RKO (cell line): ENCODE results near the gene NPTXR.
A peak's percentile ranks its signal among the peaks of the same experiment; 100 is the strongest.

Experiments used
- DNase-seq: peaks from one replicate; pipeline ENCODE4 v3.0.0-alpha.2; 2016; ENCODE audit warnings: low spot score

The NPTXR gene

GRCh38 chr22:38843657-38844314 is at the start of gene NPTXR:
Gene NPTXR, minus strand, starts transcription at chr22:38844028.
- DNase-seq, result peak; percentile 69

- DNase-seq, result no peak
These were observed 47.4 kb upstream of the NPTXR start for GRCh38 chr22:38891256-38891655.

- DNase-seq, result no peak
These were observed 46.5 kb upstream of the NPTXR start for GRCh38 chr22:38890377-38890776.

GRCh38 chr22:38886333-38886732 is 42.5 kb upstream of the NPTXR start:
- DNase-seq, result no peak

- no peak for DNase-seq
These were observed 39.3 kb upstream of the NPTXR start for GRCh38 chr22:38882972-38883622.

DNA sequence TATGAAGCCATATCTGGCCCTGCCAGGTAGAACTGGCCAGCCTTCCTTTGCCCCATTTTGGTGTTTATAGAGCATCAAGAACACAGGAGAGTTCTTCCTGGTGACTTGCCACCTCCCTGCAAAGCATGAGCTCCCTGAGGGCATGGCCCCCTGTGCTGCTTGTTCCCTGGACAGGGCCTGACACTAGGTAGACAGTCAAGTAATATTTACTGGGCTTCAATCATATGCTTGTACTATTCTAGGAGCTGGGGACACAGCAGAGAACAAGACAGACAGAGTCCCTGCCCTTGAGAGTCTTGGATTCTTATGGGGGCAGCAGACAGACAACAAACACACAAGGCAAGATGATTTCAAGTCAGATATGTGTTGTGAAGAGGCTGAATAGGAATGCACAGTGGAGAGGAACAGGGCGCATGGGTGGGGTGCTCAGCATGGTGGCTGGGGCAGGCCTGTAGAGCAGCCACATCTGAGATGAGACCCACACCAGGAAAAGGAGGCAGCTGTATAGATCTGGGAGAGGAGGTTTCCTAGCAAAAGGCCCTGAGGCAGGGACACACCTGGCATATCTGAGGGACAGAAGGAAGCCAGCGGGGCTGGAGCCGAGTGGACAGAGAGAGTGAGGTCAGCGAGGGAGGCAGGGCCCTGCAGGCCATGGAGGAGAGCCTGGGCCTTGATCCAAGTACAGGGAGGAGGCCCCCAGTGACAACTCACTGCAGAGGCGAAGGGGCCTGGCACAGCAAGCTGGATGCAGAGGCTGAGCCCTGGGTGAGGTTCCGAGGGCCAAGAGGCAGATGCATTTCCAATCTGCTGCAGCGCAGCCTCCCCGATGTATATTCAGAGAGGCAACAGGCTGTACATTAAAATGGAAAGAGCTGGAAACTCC is 38.4 kb upstream of the NPTXR start:
- no peak for DNase-seq

DNA sequence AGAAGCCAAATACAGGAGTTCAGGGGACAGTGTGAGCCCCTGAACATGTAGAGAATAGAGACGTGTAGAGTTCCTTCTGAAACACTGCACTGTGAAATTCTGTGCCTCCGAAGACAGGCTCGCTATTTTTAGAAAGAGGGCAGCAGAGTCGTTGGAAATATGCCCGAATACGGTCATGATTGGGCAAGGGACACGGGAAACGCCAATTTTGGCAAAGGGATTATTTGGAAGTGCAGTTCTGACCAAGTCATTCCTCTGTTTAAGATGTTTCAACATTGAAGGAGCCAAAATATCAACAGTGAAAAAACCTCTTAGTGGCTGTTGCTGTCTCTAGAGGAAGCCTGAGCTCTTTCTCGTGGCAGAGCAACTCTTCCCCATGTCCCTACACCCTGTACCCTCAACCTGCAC is 37.6 kb upstream of the NPTXR start:
- no peak for DNase-seq

DNA sequence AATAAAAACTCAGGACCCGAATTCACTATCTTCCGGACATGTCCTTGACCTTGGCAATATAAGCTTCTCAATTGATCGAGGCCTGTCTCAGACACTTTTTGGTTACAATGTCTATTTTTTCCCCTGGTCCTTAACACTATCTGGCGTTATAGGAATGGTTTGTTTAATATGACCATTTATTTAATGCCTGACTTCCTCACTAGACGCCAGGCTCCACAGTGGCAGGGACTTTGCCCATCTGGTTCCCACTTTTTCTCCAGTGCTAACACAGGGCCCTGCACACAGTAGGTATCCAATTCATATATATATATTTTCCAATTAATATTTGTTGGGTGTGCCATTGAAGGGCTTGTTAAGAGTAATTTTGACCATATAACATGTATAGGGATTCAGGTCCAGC is 36.1 kb upstream of the NPTXR start:
- no peak for DNase-seq

DNA sequence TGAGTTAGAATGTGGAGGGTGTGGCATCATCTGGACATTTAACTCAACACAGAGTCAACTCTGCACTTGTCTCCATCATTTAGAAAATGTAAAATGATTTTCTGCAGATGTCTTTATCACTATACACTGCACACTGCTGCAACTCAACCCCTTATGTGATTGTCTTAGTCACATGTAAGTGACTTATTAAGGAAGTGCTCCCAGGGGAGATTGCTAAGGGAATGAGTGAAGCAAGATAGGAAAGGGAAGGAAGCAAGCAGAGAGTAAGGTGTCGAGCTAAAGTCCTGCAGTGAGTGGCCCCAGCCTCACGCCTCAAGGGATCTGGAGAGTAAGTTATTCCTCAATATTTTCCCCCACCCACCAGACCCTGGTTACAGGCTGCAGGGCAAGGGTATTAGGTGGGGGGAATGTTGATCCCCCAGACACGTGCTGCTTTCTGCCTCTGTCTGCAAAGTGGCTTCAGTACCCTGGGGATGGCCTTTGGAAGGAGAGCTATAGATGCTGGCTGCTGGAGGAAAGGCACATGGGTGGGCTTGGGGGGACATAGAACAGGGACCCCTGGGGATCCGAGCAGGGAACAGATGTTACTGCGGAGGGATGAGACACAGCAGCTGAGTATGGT is 35.4 kb upstream of the NPTXR start:
- DNase-seq, result no peak

GRCh38 chr22:38878001-38878400 is 34.2 kb upstream of the NPTXR start:
- DNase-seq, result no peak

DNA sequence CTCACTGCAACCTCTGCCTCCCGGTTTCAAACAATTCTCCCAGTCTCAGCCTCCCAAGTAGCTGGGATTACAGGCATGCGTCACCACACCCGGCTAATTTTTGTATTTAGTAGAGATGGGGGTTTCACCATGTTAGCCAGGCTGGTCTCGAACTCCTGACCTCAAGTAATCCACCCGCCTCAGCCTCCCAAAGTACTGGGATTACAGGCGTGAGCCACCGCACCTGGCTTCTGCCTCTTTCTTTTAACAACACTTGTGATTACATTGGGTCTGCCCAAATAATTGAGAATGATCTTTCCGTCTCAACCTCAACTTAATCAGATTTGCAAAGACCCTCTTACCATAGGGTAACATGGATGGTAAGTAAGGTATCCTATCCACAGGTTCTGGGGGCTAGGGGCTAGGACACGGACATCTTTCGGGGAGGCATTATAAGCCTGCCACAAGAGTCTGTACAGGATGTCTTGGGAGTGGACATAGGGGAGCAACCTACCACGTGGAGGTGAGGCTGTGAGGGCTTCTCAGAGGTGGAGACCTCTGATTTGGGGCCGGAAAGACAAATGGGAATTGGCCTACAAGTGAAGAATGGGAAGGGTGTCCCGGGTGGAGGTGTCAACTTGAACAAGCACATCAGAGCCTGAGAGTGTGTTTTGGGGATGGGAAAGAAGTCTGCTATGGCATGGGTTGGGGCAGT is 30.8 kb upstream of the NPTXR start:
- no peak for DNase-seq

- DNase-seq, result peak; percentile 34
These were observed 29.9 kb upstream of the NPTXR start for GRCh38 chr22:38873469-38874411.

GRCh38 chr22:38872831-38873248 is 29.0 kb upstream of the NPTXR start:
- no peak for DNase-seq

DNA sequence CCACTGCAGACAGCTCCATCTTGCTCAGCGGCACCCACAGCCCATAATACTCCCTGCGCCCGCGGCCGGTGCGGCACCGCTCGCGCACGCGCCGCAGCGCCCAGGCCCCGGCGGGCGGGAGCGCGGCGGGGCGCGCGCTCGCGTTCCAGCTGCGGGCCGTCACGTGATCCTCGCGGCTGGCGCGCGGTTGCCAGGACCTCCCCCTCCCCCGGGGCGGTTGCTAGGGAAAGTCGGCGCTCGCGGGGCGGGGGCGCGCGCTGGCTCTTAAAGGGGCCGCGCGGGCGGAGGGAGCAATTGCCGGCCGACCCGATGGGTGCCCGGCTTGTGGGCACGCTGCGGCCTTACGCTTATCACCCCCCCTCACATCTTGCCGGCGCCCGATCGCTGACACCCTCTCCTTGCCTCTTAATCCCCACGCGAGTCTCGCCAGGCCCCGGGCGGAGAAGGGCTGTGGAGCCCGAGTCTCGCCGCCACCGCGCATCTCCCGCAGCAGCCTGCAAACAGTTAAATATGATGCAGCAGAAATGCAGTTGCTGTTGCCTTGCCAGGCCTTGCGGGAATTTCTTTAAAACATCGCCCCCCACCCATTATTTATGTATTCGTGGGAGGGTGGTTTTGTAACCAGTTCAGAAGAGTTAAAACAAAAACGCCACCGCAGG is 28.5 kb upstream of the NPTXR start, which contains the start of gene CBX6:
CBX6 (minus strand) TSS at position 45 of the 659 bp plus-strand sequence; CDS start at position 19, 26 bp downstream.
- peak; percentile 91 for DNase-seq

- peak; percentile 44 for DNase-seq
These were observed 27.7 kb upstream of the NPTXR start for GRCh38 chr22:38871360-38872171.

- no peak for DNase-seq
These were observed 27.0 kb upstream of the NPTXR start for GRCh38 chr22:38870791-38871359.

DNA sequence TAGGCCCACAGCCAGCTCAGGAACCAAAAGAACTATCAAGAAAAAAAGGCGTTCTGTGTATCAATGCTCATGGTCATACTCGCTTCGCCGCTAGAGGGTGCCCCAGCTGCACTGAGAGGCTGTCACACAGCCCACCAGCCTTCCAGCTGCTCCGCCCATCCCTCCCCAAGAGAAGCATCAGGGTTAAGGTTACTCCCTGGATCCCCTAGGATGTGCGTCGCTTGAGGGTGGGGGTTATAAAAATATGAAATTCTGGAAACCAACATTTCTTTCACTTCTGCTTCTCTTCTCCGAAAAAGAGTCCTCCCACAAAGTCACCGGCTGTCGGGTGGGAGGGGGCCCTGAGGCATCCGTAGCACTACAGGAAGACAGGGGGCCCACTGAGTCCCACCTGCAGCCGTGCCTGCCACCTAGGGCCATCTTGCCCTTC is 26.5 kb upstream of the NPTXR start:
- peak; percentile 86 for DNase-seq

- DNase-seq, result no peak
These were observed 25.8 kb upstream of the NPTXR start for GRCh38 chr22:38869663-38870062.
